ENCODE measurements around the gene IL17F.

GRCh38 chr6:52233005-52233404 lies 11.3 kb downstream of the IL17F start:
- TF ChIP-seq EZH2 (IDR thresholded peaks at IDR 0.05; ENCODE audit: low read length, unreplicated experiment) (no peak), CTCF (conservative IDR thresholded peaks at IDR 0.05; ENCODE audit: low read depth, low read length) (no peak), EZH2phosphoT487 (IDR thresholded peaks at IDR 0.05; ENCODE audit: borderline replicate concordance, low read length) (no peak)
